IMR-90 (cell line): ENCODE measurements around the gene CUX1. TPM values are rescaled to one million over a fixed set of nuclear protein-coding genes. Genes with fewer than 3 reads are reported as not detected.

Experiments used
- ATAC-seq: fragments of 200-7000 bp; cut with Tn5 transposase; 2 replicates; pipeline ENCODE4 v1.9.1; 2020; ENCODE audit warnings: low read depth, mild to moderate bottlenecking, moderate library complexity
- BruUV-seq: library from RNA; stranded (reverse); fragments of 400-500 nt; replicated peaks from 2 replicates; lab custom pipeline; 2021; lab: Mats Ljungman, UMichigan
- CTCF ChIA-PET: fragments of 300-600 bp; formaldehyde crosslinking; extraction: SDS; loops from one replicate; lab custom pipeline; 2021; ENCODE audit warnings: antibody characterized with exemption; lab: Yijun Ruan, JAX
- POLR2A ChIA-PET: fragments of 300-600 bp; sonication (Branson Sonifier 250); formaldehyde crosslinking; loops from one replicate; lab custom pipeline; 2022; ENCODE audit warnings: antibody characterized with exemption; ENCODE audit not compliant: unreplicated experiment; lab: Charles Lee
- DNase-seq: peaks from one replicate; pipeline ENCODE4 v3.0.0; 2013
- H2AFZ ChIP-seq: replicated peaks from 2 replicates; pipeline ENCODE3; 2013; ENCODE audit warnings: low read length, mild to moderate bottlenecking; ENCODE audit not compliant: poor library complexity
- H2AK5ac ChIP-seq: 2 replicates; pipeline ENCODE4 v1.6.1; 2013; ENCODE audit warnings: low read depth, low read length, inconsistent platforms
- H2AK9ac ChIP-seq: replicated peaks from 2 replicates; pipeline ENCODE3; 2013; ENCODE audit warnings: mild to moderate bottlenecking, low read depth, low read length, moderate library complexity; ENCODE audit not compliant: poor library complexity
- H2BK120ac ChIP-seq: 2 replicates; pipeline ENCODE4 v1.6.1; 2013; ENCODE audit warnings: low read depth, low read length, inconsistent platforms
- H2BK15ac ChIP-seq: 3 replicates; pipeline ENCODE4 v1.6.1; 2013; ENCODE audit warnings: low read depth, low read length, inconsistent platforms
- H2BK20ac ChIP-seq: 2 replicates; pipeline ENCODE4 v1.6.1; 2013; ENCODE audit warnings: low read depth, mild to moderate bottlenecking, inconsistent platforms, low read length, moderate library complexity
- H2BK5ac ChIP-seq: 2 replicates; pipeline ENCODE4 v1.6.1; 2013; ENCODE audit warnings: mild to moderate bottlenecking, low read depth, low read length, inconsistent platforms; ENCODE audit not compliant: poor library complexity, severe bottlenecking
- H3K14ac ChIP-seq: replicated peaks from 2 replicates; pipeline ENCODE4 v1.6.1; 2013; ENCODE audit warnings: low read depth, low read length, inconsistent platforms
- H3K18ac ChIP-seq: 2 replicates; pipeline ENCODE4 v1.6.1; 2013; ENCODE audit warnings: low read depth, low read length, control low read depth
- H3K23ac ChIP-seq: 2 replicates; pipeline ENCODE4 v1.6.1; 2013; ENCODE audit warnings: low read depth, low read length, inconsistent platforms
- H3K27ac ChIP-seq: 2 replicates; pipeline ENCODE4 v1.5.1; 2013; ENCODE audit warnings: mild to moderate bottlenecking, control low read depth, low read length; ENCODE audit not compliant: insufficient read depth
- H3K27me3 ChIP-seq: 2 replicates; pipeline ENCODE4 v1.6.1; 2013; ENCODE audit warnings: low read length; ENCODE audit not compliant: control insufficient read depth, insufficient read depth
- H3K36me3 ChIP-seq: 2 replicates; pipeline ENCODE4 v1.6.1; 2013; ENCODE audit warnings: low read length, mixed read lengths; ENCODE audit not compliant: control insufficient read depth, insufficient read depth
- H3K4ac ChIP-seq: 2 replicates; pipeline ENCODE4 v1.6.1; 2013; ENCODE audit warnings: low read depth, low read length, inconsistent platforms
- H3K4me1 ChIP-seq: 2 replicates; pipeline ENCODE4 v1.6.1; 2013; ENCODE audit warnings: low read length, mixed read lengths; ENCODE audit not compliant: control insufficient read depth, insufficient read depth
- H3K4me2 ChIP-seq: 2 replicates; pipeline ENCODE4 v1.6.1; 2013; ENCODE audit warnings: low read depth, mild to moderate bottlenecking, control low read depth, low read length, moderate library complexity
- H3K4me3 ChIP-seq: 2 replicates; pipeline ENCODE4 v1.5.1; 2013; ENCODE audit warnings: low read depth, mild to moderate bottlenecking, control low read depth, low read length, moderate library complexity; ENCODE audit not compliant: insufficient read depth
- H3K56ac ChIP-seq: 2 replicates; pipeline ENCODE4 v1.6.1; 2013; ENCODE audit warnings: low read length, inconsistent platforms; ENCODE audit not compliant: insufficient read depth; ENCODE audit errors: extremely low read depth
- H3K79me1 ChIP-seq, 2 experiments: 2 replicates each; pipeline ENCODE4 v1.6.1; 2013; ENCODE audit warnings: low read length in 2 of 2, inconsistent platforms in 1 of 2, low read depth in 1 of 2
- H3K9ac ChIP-seq: 2 replicates; pipeline ENCODE4 v1.6.1; 2013; ENCODE audit warnings: low read depth, low read length, control low read depth
- H3K9me1 ChIP-seq: 2 replicates; pipeline ENCODE4 v1.6.1; 2013; ENCODE audit warnings: low read length, inconsistent platforms; ENCODE audit not compliant: insufficient read depth
- H3K9me3 ChIP-seq: 2 replicates; pipeline ENCODE4 v1.6.1; 2013; ENCODE audit warnings: low read length; ENCODE audit not compliant: control insufficient read depth, insufficient read depth
- H4K20me1 ChIP-seq: 2 replicates; pipeline ENCODE4 v1.6.1; 2013; ENCODE audit warnings: low read length, inconsistent platforms; ENCODE audit not compliant: insufficient read depth
- H4K5ac ChIP-seq: 2 replicates; pipeline ENCODE4 v1.6.1; 2013; ENCODE audit warnings: mild to moderate bottlenecking, low read depth, low read length, control low read depth
- H4K8ac ChIP-seq, 2 experiments: 2 replicates each; pipeline ENCODE4 v1.6.1; 2013; ENCODE audit warnings: low read depth in 2 of 2, low read length in 2 of 2, control low read depth in 1 of 2, inconsistent platforms in 1 of 2
- H4K91ac ChIP-seq: 2 replicates; pipeline ENCODE4 v1.6.1; 2013; ENCODE audit warnings: low read depth, low read length, inconsistent platforms; ENCODE audit not compliant: insufficient read depth
- BHLHE40 ChIP-seq: fragments of 150-350 bp; IDR thresholded peaks from 2 replicates; pipeline ENCODE4 v1.6.1; 2016; ENCODE audit warnings: mild to moderate bottlenecking, low read depth, low read length
- CEBPB ChIP-seq: IDR thresholded peaks from 2 replicates; pipeline ENCODE4 v1.6.1; 2012; ENCODE audit warnings: low read depth, low read length, improper control_type of control experiment
- CHD1 ChIP-seq: IDR thresholded peaks from 2 replicates; pipeline ENCODE4 v1.6.1; 2012; ENCODE audit warnings: low read depth, low read length, improper control_type of control experiment
- ELK1 ChIP-seq: fragments of 150-350 bp; IDR thresholded peaks from 2 replicates; pipeline ENCODE4 v1.6.1; 2016; ENCODE audit warnings: low read depth, mild to moderate bottlenecking, low read length, moderate library complexity, borderline replicate concordance
- FOS ChIP-seq: fragments of 150-350 bp; IDR thresholded peaks from 2 replicates; pipeline ENCODE4 v1.6.1; 2016; ENCODE audit warnings: low read depth, low read length
- MAFK ChIP-seq: IDR thresholded peaks from 2 replicates; pipeline ENCODE4 v1.6.1; 2012; ENCODE audit warnings: low read depth, low read length, improper control_type of control experiment
- NFE2L2 ChIP-seq: fragments of 150-350 bp; IDR thresholded peaks from 2 replicates; pipeline ENCODE4 v1.6.1; 2016; ENCODE audit warnings: low read depth, mild to moderate bottlenecking, low read length
- POLR2A ChIP-seq: IDR thresholded peaks from 2 replicates; pipeline ENCODE4 v1.6.1; 2012; ENCODE audit warnings: mild to moderate bottlenecking, low read depth, low read length
- RCOR1 ChIP-seq: IDR thresholded peaks from 2 replicates; pipeline ENCODE4 v1.6.1; 2012; ENCODE audit warnings: mild to moderate bottlenecking, low read length, improper control_type of control experiment; ENCODE audit not compliant: insufficient replicate concordance
- RFX5 ChIP-seq: IDR thresholded peaks from 2 replicates; pipeline ENCODE4 v1.8.0; 2012; ENCODE audit warnings: low read depth, mild to moderate bottlenecking, low read length, moderate library complexity
- SMC3 ChIP-seq: fragments of 150-350 bp; IDR thresholded peaks from 2 replicates; pipeline ENCODE4 v1.6.1; 2016; ENCODE audit warnings: low read depth, mild to moderate bottlenecking, antibody characterized with exemption, low read length, moderate library complexity
- USF2 ChIP-seq: fragments of 150-350 bp; IDR thresholded peaks from 2 replicates; pipeline ENCODE4 v1.6.1; 2017; ENCODE audit warnings: mild to moderate bottlenecking, antibody characterized with exemption, low read length, low read depth
- WGBS, 2 experiments: methylation state at CpG; one replicate each; pipeline versions ENCODE4 v1.1.5 to v1.1.7; 2013; ENCODE audit warnings: missing lambda C conversion rate in 2 of 2; ENCODE audit not compliant: insufficient read length in 1 of 2; ENCODE audit errors: extremely low coverage in 2 of 2; 5-methylcytosine and 5-hydroxymethylcytosine counted together
- dilution Hi-C: fragments of 300-500 bp; cut with HindIII; formaldehyde crosslinking; loops from one replicate; pipeline ENCODE4 v1.14.3; 2018; ENCODE audit warnings: low sequenced_read_pairs; ENCODE audit not compliant: unreplicated experiment
- in situ Hi-C: fragments of 300-500 bp; cut with MboI; formaldehyde crosslinking; loops from 3 replicates; pipeline ENCODE4 v1.14.3; 2019; ENCODE audit warnings: low sequenced_read_pairs, inconsistent platforms, mixed read lengths
- intact Hi-C: fragments of 100-400 bp; cut with micrococcal nuclease; formaldehyde crosslinking; loops from 2 replicates; pipeline ENCODE4 v1.10.0; 2022
- polyA plus RNA-seq, 3 experiments: library from polyadenylated mRNA; depleted of rRNA; stranded (reverse); fragments of >200 nt; gene quantifications; 2 replicates each; pipeline ENCODE4 v1.2.3, GENCODE V29; 2012; ENCODE audit warnings: low replicate concordance in 1 of 3
- total RNA-seq: library from RNA; depleted of rRNA; stranded (reverse); fragments of >200 nt; gene quantifications from 2 replicates; pipeline ENCODE4 v1.2.3, GENCODE V29; 2012

CUX1 gene
- total and polyA plus RNA-seq, 2 of the 4 experiments (the other 2 are of a cell fraction), result 19.7 to 46.4 TPM

- Histone ChIP-seq H2BK5ac (peak overlapping the region; percentile 35), H3K4ac (peak overlapping the region; percentile 13; the same call in 1 of the 2 replicates), H3K79me1 (peaks cover 46 to 86% of the 10 kb centered on the region in 2 experiments; a peak in 3 of 4 replicates), H3K56ac (no peak overlapping the region), H2BK15ac (peak overlapping the region; percentile 0; the same call in 2 of the 3 replicates), H3K9me3 (no peaks in the 10 kb centered on the region), H2BK120ac (peak overlapping the region; percentile 21), H3K4me3 (no peak overlapping the region), H2BK20ac (peak overlapping the region; percentile 7), H3K4me1 (peaks cover 33% of the 10 kb centered on the region), H2AFZ (no peak overlapping the region), H4K91ac (peak overlapping the region; percentile 30; the same call in 1 of the 2 replicates), H2AK9ac (no peak overlapping the region), H3K27me3 (no peaks in the 10 kb centered on the region), H3K18ac (peak overlapping the region; percentile 72), H3K14ac (0 out of 2 replicates have a peak overlapping the region, but pooled peaks have one; percentile 16), H3K9ac (0 out of 2 replicates have a peak overlapping the region, but pooled peaks have one; percentile 5), H3K9me1 (peaks cover 20% of the 10 kb centered on the region), H2AK5ac (peak overlapping the region; percentile 47; the same call in 1 of the 2 replicates), H4K5ac (peak overlapping the region; percentile 21), H3K23ac (no peak overlapping the region), H3K36me3 (peaks cover 10% of the 10 kb centered on the region), H4K20me1 (peaks cover 8% of the 10 kb centered on the region), H4K8ac (peak overlapping the region; percentile 14 to 43; a peak in 3 of 4 replicates), H3K27ac (peak overlapping the region; percentile 46; the same call in 1 of the 2 replicates), H3K4me2 (peak overlapping the region; percentile 14; the same call in 1 of the 2 replicates)
- TF ChIP-seq MAFK, result no peak
- TF ChIP-seq RFX5, result no peak
- no peak for TF ChIP-seq POLR2A
- TF ChIP-seq SMC3, result no peak
- no peak for TF ChIP-seq NFE2L2
- TF ChIP-seq BHLHE40, result peak; percentile 58; the same call in 1 of the 2 replicates
- TF ChIP-seq FOS, result 0 out of 2 replicates have a peak, but pooled peaks have one; percentile 3
- TF ChIP-seq RCOR1, result no peak
- no peak for TF ChIP-seq CEBPB
- TF ChIP-seq ELK1, result no peak
- TF ChIP-seq CHD1, result no peak
- TF ChIP-seq USF2, result peak; percentile 66; the same call in 1 of the 2 replicates
- in situ Hi-C loops, result no loop called here
- DNase-seq (peak; percentile 35), ATAC-seq (peak; percentile 25)
- ChIA-PET CTCF (no interaction called here), POLR2A (no interaction called here)
- BruUV-seq, result no TSS peak
- dilution Hi-C loops, result no loop called here
- WGBS, 2 experiments, result no CpG with 5 or more reads among the region's 12 CpGs
- intact Hi-C loops, result loop anchor here (5.0 kb wide), 1 partner anchor 95 kb away; the partner anchor contains the start of gene CUX1
Observed at GRCh38 chr7:101912716-101913110, 95.3 kb downstream of the CUX1 start.
